IMR-90 (cell line): ENCODE results near the gene MEDAG. TPM values are rescaled to one million over a fixed set of nuclear protein-coding genes. Genes with fewer than 3 reads are reported as not detected.

ENCODE experiments used
- ATAC-seq: fragments of 200-7000 bp; cut with Tn5 transposase; 2 replicates; pipeline ENCODE4 v1.9.1; 2020; ENCODE audit warnings: low read depth, mild to moderate bottlenecking, moderate library complexity
- BruUV-seq: library from RNA; stranded (reverse); fragments of 400-500 nt; replicated peaks from 2 replicates; lab custom pipeline; 2021; lab: Mats Ljungman, UMichigan
- CTCF ChIA-PET: fragments of 300-600 bp; formaldehyde crosslinking; extraction: SDS; loops from one replicate; lab custom pipeline; 2021; ENCODE audit warnings: antibody characterized with exemption; lab: Yijun Ruan, JAX
- POLR2A ChIA-PET: fragments of 300-600 bp; sonication (Branson Sonifier 250); formaldehyde crosslinking; loops from one replicate; lab custom pipeline; 2022; ENCODE audit warnings: antibody characterized with exemption; ENCODE audit not compliant: unreplicated experiment; lab: Charles Lee
- DNase-seq: peaks from one replicate; pipeline ENCODE4 v3.0.0; 2013
- H2AFZ ChIP-seq: replicated peaks from 2 replicates; pipeline ENCODE3; 2013; ENCODE audit warnings: low read length, mild to moderate bottlenecking; ENCODE audit not compliant: poor library complexity
- H2AK5ac ChIP-seq: 2 replicates; pipeline ENCODE4 v1.6.1; 2013; ENCODE audit warnings: low read depth, low read length, inconsistent platforms
- H2AK9ac ChIP-seq: replicated peaks from 2 replicates; pipeline ENCODE3; 2013; ENCODE audit warnings: mild to moderate bottlenecking, low read depth, low read length, moderate library complexity; ENCODE audit not compliant: poor library complexity
- H2BK120ac ChIP-seq: 2 replicates; pipeline ENCODE4 v1.6.1; 2013; ENCODE audit warnings: low read depth, low read length, inconsistent platforms
- H2BK15ac ChIP-seq: 3 replicates; pipeline ENCODE4 v1.6.1; 2013; ENCODE audit warnings: low read depth, low read length, inconsistent platforms
- H2BK20ac ChIP-seq: 2 replicates; pipeline ENCODE4 v1.6.1; 2013; ENCODE audit warnings: low read depth, mild to moderate bottlenecking, inconsistent platforms, low read length, moderate library complexity
- H2BK5ac ChIP-seq: 2 replicates; pipeline ENCODE4 v1.6.1; 2013; ENCODE audit warnings: mild to moderate bottlenecking, low read depth, low read length, inconsistent platforms; ENCODE audit not compliant: poor library complexity, severe bottlenecking
- H3K14ac ChIP-seq: replicated peaks from 2 replicates; pipeline ENCODE4 v1.6.1; 2013; ENCODE audit warnings: low read depth, low read length, inconsistent platforms
- H3K18ac ChIP-seq: 2 replicates; pipeline ENCODE4 v1.6.1; 2013; ENCODE audit warnings: low read depth, low read length, control low read depth
- H3K23ac ChIP-seq: 2 replicates; pipeline ENCODE4 v1.6.1; 2013; ENCODE audit warnings: low read depth, low read length, inconsistent platforms
- H3K27ac ChIP-seq: 2 replicates; pipeline ENCODE4 v1.5.1; 2013; ENCODE audit warnings: mild to moderate bottlenecking, control low read depth, low read length; ENCODE audit not compliant: insufficient read depth
- H3K27me3 ChIP-seq: 2 replicates; pipeline ENCODE4 v1.6.1; 2013; ENCODE audit warnings: low read length; ENCODE audit not compliant: control insufficient read depth, insufficient read depth
- H3K36me3 ChIP-seq: 2 replicates; pipeline ENCODE4 v1.6.1; 2013; ENCODE audit warnings: low read length, mixed read lengths; ENCODE audit not compliant: control insufficient read depth, insufficient read depth
- H3K4ac ChIP-seq: 2 replicates; pipeline ENCODE4 v1.6.1; 2013; ENCODE audit warnings: low read depth, low read length, inconsistent platforms
- H3K4me1 ChIP-seq: 2 replicates; pipeline ENCODE4 v1.6.1; 2013; ENCODE audit warnings: low read length, mixed read lengths; ENCODE audit not compliant: control insufficient read depth, insufficient read depth
- H3K4me2 ChIP-seq: 2 replicates; pipeline ENCODE4 v1.6.1; 2013; ENCODE audit warnings: low read depth, mild to moderate bottlenecking, control low read depth, low read length, moderate library complexity
- H3K4me3 ChIP-seq: 2 replicates; pipeline ENCODE4 v1.5.1; 2013; ENCODE audit warnings: low read depth, mild to moderate bottlenecking, control low read depth, low read length, moderate library complexity; ENCODE audit not compliant: insufficient read depth
- H3K56ac ChIP-seq: 2 replicates; pipeline ENCODE4 v1.6.1; 2013; ENCODE audit warnings: low read length, inconsistent platforms; ENCODE audit not compliant: insufficient read depth; ENCODE audit errors: extremely low read depth
- H3K79me1 ChIP-seq, 2 experiments: 2 replicates each; pipeline ENCODE4 v1.6.1; 2013; ENCODE audit warnings: low read length in 2 of 2, inconsistent platforms in 1 of 2, low read depth in 1 of 2
- H3K9ac ChIP-seq: 2 replicates; pipeline ENCODE4 v1.6.1; 2013; ENCODE audit warnings: low read depth, low read length, control low read depth
- H3K9me1 ChIP-seq: 2 replicates; pipeline ENCODE4 v1.6.1; 2013; ENCODE audit warnings: low read length, inconsistent platforms; ENCODE audit not compliant: insufficient read depth
- H3K9me3 ChIP-seq: 2 replicates; pipeline ENCODE4 v1.6.1; 2013; ENCODE audit warnings: low read length; ENCODE audit not compliant: control insufficient read depth, insufficient read depth
- H4K20me1 ChIP-seq: 2 replicates; pipeline ENCODE4 v1.6.1; 2013; ENCODE audit warnings: low read length, inconsistent platforms; ENCODE audit not compliant: insufficient read depth
- H4K5ac ChIP-seq: 2 replicates; pipeline ENCODE4 v1.6.1; 2013; ENCODE audit warnings: mild to moderate bottlenecking, low read depth, low read length, control low read depth
- H4K8ac ChIP-seq, 2 experiments: 2 replicates each; pipeline ENCODE4 v1.6.1; 2013; ENCODE audit warnings: low read depth in 2 of 2, low read length in 2 of 2, control low read depth in 1 of 2, inconsistent platforms in 1 of 2
- H4K91ac ChIP-seq: 2 replicates; pipeline ENCODE4 v1.6.1; 2013; ENCODE audit warnings: low read depth, low read length, inconsistent platforms; ENCODE audit not compliant: insufficient read depth
- CTCF ChIP-seq: conservative IDR thresholded peaks from 2 replicates; pipeline ENCODE4 v1.5.1; 2012; ENCODE audit warnings: mild to moderate bottlenecking, low read depth, low read length, improper control_type of control experiment
- MAFK ChIP-seq: IDR thresholded peaks from 2 replicates; pipeline ENCODE4 v1.6.1; 2012; ENCODE audit warnings: low read depth, low read length, improper control_type of control experiment
- NFE2L2 ChIP-seq: fragments of 150-350 bp; IDR thresholded peaks from 2 replicates; pipeline ENCODE4 v1.6.1; 2016; ENCODE audit warnings: low read depth, mild to moderate bottlenecking, low read length
- RAD21 ChIP-seq: IDR thresholded peaks from 2 replicates; pipeline ENCODE4 v1.6.1; 2012; ENCODE audit warnings: low read length, improper control_type of control experiment
- RCOR1 ChIP-seq: IDR thresholded peaks from 2 replicates; pipeline ENCODE4 v1.6.1; 2012; ENCODE audit warnings: mild to moderate bottlenecking, low read length, improper control_type of control experiment; ENCODE audit not compliant: insufficient replicate concordance
- SMC3 ChIP-seq: fragments of 150-350 bp; IDR thresholded peaks from 2 replicates; pipeline ENCODE4 v1.6.1; 2016; ENCODE audit warnings: low read depth, mild to moderate bottlenecking, antibody characterized with exemption, low read length, moderate library complexity
- WGBS, 2 experiments: methylation state at CpG; one replicate each; pipeline versions ENCODE4 v1.1.5 to v1.1.7; 2013; ENCODE audit warnings: missing lambda C conversion rate in 2 of 2; ENCODE audit not compliant: insufficient read length in 1 of 2; ENCODE audit errors: extremely low coverage in 2 of 2; 5-methylcytosine and 5-hydroxymethylcytosine counted together
- dilution Hi-C: fragments of 300-500 bp; cut with HindIII; formaldehyde crosslinking; loops from one replicate; pipeline ENCODE4 v1.14.3; 2018; ENCODE audit warnings: low sequenced_read_pairs; ENCODE audit not compliant: unreplicated experiment
- in situ Hi-C: fragments of 300-500 bp; cut with MboI; formaldehyde crosslinking; loops from 3 replicates; pipeline ENCODE4 v1.14.3; 2019; ENCODE audit warnings: low sequenced_read_pairs, inconsistent platforms, mixed read lengths
- intact Hi-C: fragments of 100-400 bp; cut with micrococcal nuclease; formaldehyde crosslinking; loops from 2 replicates; pipeline ENCODE4 v1.10.0; 2022
- polyA plus RNA-seq, 3 experiments: library from polyadenylated mRNA; depleted of rRNA; stranded (reverse); fragments of >200 nt; gene quantifications; 2 replicates each; pipeline ENCODE4 v1.2.3, GENCODE V29; 2012; ENCODE audit warnings: low replicate concordance in 1 of 3
- total RNA-seq: library from RNA; depleted of rRNA; stranded (reverse); fragments of >200 nt; gene quantifications from 2 replicates; pipeline ENCODE4 v1.2.3, GENCODE V29; 2012

The MEDAG gene
- total and polyA plus RNA-seq, 2 of the 4 experiments (the other 2 are of a cell fraction) = 0.32 to 0.36 TPM

GRCh38 chr13:30957258-30957943, 51.3 kb downstream of the MEDAG start:
- no peak overlapping the region for H2BK120ac ChIP-seq
- in situ Hi-C loops (no loop called here), intact Hi-C loops (no loop called here), dilution Hi-C loops (no loop called here)
- H3K14ac ChIP-seq = no peak overlapping the region
- H3K27ac ChIP-seq = no peak overlapping the region
- CTCF ChIA-PET = interaction anchor here (0.7 kb wide), 1 partner anchor 605 kb away, joined by 3 read pairs; no protein-coding TSS in a partner anchor
- H3K4me3 ChIP-seq = no peak overlapping the region
- no peak overlapping the region for H2AFZ ChIP-seq
- peaks cover 23% of the 10 kb centered on the region for H3K27me3 ChIP-seq
- no peak overlapping the region for H3K9ac ChIP-seq
- no peaks in the 10 kb centered on the region for H3K79me1 ChIP-seq
- no peak overlapping the region for H3K4me2 ChIP-seq
- no peak overlapping the region for H2BK15ac ChIP-seq
- H3K9me3 ChIP-seq = no peaks in the 10 kb centered on the region; the same call in 1 of the 2 replicates
- no peaks in the 10 kb centered on the region for H3K4me1 ChIP-seq
- POLR2A ChIA-PET = no interaction called here
- no peak overlapping the region for H2BK5ac ChIP-seq
- H3K9me1 ChIP-seq = no peaks in the 10 kb centered on the region
- ATAC-seq (no peak), DNase-seq (no peak)
- no peak overlapping the region for H3K4ac ChIP-seq
- H4K5ac ChIP-seq = no peak overlapping the region
- H2AK9ac ChIP-seq = no peak overlapping the region
- H4K91ac ChIP-seq = no peak overlapping the region
- no peaks in the 10 kb centered on the region for H3K36me3 ChIP-seq
- no TSS peak for BruUV-seq
- no peak for TF ChIP-seq CTCF
- no peak for TF ChIP-seq MAFK
- no peak for TF ChIP-seq SMC3
- TF ChIP-seq RCOR1 = no peak
- no peak for TF ChIP-seq NFE2L2
- no peak for TF ChIP-seq RAD21
- no peak overlapping the region for H4K8ac ChIP-seq
- WGBS, 2 experiments = 60% methylated on average over 1 of the region's 5 CpGs; no CpG with 5 or more reads in 1 of the 2 experiments
- no peak overlapping the region for H3K18ac ChIP-seq
- H2AK5ac ChIP-seq = no peak overlapping the region
- no peak overlapping the region for H2BK20ac ChIP-seq
- H4K20me1 ChIP-seq = no peaks in the 10 kb centered on the region
- H3K56ac ChIP-seq = no peak overlapping the region
- H3K23ac ChIP-seq = no peak overlapping the region
